NCI-H524 (cell line): ENCODE data around the gene RPS15A.
"Not testable (repeated sequence)": the region's sequence is repeated elsewhere in the genome, so short reads cannot be mapped to it uniquely, and the experiment has no call there.

Source experiments
- DNase-seq, 2 experiments: peaks; one replicate each; lab custom pipeline; 2025; lab: John Stamatoyannopoulos, UW

The RPS15A gene

GRCh38 chr16:18797746-18798145 is 7.6 kb upstream of the RPS15A start:
- DNase-seq: no peak

GRCh38 chr16:18796377-18796776 is 6.2 kb upstream of the RPS15A start:
- DNase-seq: no peak

- DNase-seq: no peak
Observed at GRCh38 chr16:18792836-18793433, 2.8 kb upstream of the RPS15A start.

- no peak for DNase-seq
Observed at GRCh38 chr16:18789515-18789849, 652 bp downstream of the RPS15A start.

GRCh38 chr16:18788828-18789514 is 1.2 kb downstream of the RPS15A start:
- DNase-seq: peak in 1 of 2 experiments; percentile 15

GRCh38 chr16:18784917-18785623 is 5.1 kb downstream of the RPS15A start:
- DNase-seq: no peak

GRCh38 chr16:18783430-18784341 is 6.4 kb downstream of the RPS15A start:
- DNase-seq: no peak

- no peak for DNase-seq
Observed at GRCh38 chr16:18782697-18783429, 7.3 kb downstream of the RPS15A start.

GRCh38 chr16:18781232-18781631 is 8.9 kb downstream of the RPS15A start:
- DNase-seq: not testable (repeated sequence)

- not testable (repeated sequence) for DNase-seq
Observed at GRCh38 chr16:18780460-18781026, 9.6 kb downstream of the RPS15A start.

GRCh38 chr16:18777664-18778063 is 12.5 kb downstream of the RPS15A start:
- not testable (repeated sequence) for DNase-seq

- DNase-seq: peak in 1 of 2 experiments; percentile 35
Observed at GRCh38 chr16:18776334-18776733, 13.8 kb downstream of the RPS15A start.

GRCh38 chr16:18774651-18775050 is 15.5 kb downstream of the RPS15A start:
- DNase-seq: not testable (repeated sequence)

- DNase-seq: not testable (repeated sequence)
Observed at GRCh38 chr16:18772171-18772570, 18.0 kb downstream of the RPS15A start.

GRCh38 chr16:18770336-18770962 is 19.7 kb downstream of the RPS15A start:
- not testable (repeated sequence) for DNase-seq

GRCh38 chr16:18767217-18767616 is 22.9 kb downstream of the RPS15A start:
- peak; percentile 26 to 52 for DNase-seq

GRCh38 chr16:18762713-18763112 is 27.4 kb downstream of the RPS15A start:
- DNase-seq: not testable (repeated sequence)

GRCh38 chr16:18759598-18760520 is 30.3 kb downstream of the RPS15A start:
- peak; percentile 3 to 64 for DNase-seq

GRCh38 chr16:18757960-18758660 is 32.0 kb downstream of the RPS15A start:
- not testable (repeated sequence) for DNase-seq
